GM21737 (cell line): ENCODE measurements around the gene ACCSL.

Source experiments
- ATAC-seq: cut with Tn5 transposase; IDR thresholded peaks from one replicate; pipeline ENCODE4 v1.9.1; 2021; ENCODE audit warnings: mild to moderate bottlenecking, moderate library complexity; ENCODE audit not compliant: unreplicated experiment

ACCSL gene

GRCh38 chr11:44047931-44048431 is at the start of gene ACCSL:
ACCSL (plus strand) TSS chr11:44047981; CDS start chr11:44048037, 56 bp downstream.
- ATAC-seq: no peak

- ATAC-seq: no peak
Observed at GRCh38 chr11:43998308-43998707, 49.5 kb upstream of the ACCSL start.

GRCh38 chr11:44000731-44001130 is 47.0 kb upstream of the ACCSL start:
- no peak for ATAC-seq

GRCh38 chr11:44002191-44003093 is 45.3 kb upstream of the ACCSL start:
- ATAC-seq: no peak

GRCh38 chr11:44003736-44004451 is 43.9 kb upstream of the ACCSL start:
- no peak for ATAC-seq

GRCh38 chr11:44004452-44005062 is 43.2 kb upstream of the ACCSL start:
- no peak for ATAC-seq

GRCh38 chr11:44005063-44005701 is 42.6 kb upstream of the ACCSL start:
- no peak for ATAC-seq

GRCh38 chr11:44005956-44006355 is 41.8 kb upstream of the ACCSL start:
- ATAC-seq: no peak

- ATAC-seq: no peak
Observed at GRCh38 chr11:44006917-44007361, 40.8 kb upstream of the ACCSL start.

GRCh38 chr11:44007481-44008087 is 40.2 kb upstream of the ACCSL start:
- ATAC-seq: no peak

GRCh38 chr11:44008088-44008501 is 39.7 kb upstream of the ACCSL start:
- ATAC-seq: no peak

- no peak for ATAC-seq
Observed at GRCh38 chr11:44008698-44009097, 39.1 kb upstream of the ACCSL start.

GRCh38 chr11:44010789-44011251 is 37.0 kb upstream of the ACCSL start:
- no peak for ATAC-seq

- no peak for ATAC-seq
Observed at GRCh38 chr11:44011797-44012196, 36.0 kb upstream of the ACCSL start.

- no peak for ATAC-seq
Observed at GRCh38 chr11:44014968-44015623, 32.7 kb upstream of the ACCSL start.

GRCh38 chr11:44015624-44016007 is 32.2 kb upstream of the ACCSL start:
- no peak for ATAC-seq

GRCh38 chr11:44016131-44016530 is 31.6 kb upstream of the ACCSL start:
- no peak for ATAC-seq

- ATAC-seq: no peak
Observed at GRCh38 chr11:44016546-44017442, 31.0 kb upstream of the ACCSL start.
